Esophagus muscularis mucosa (tissue), 4 donors: ENCODE measurements around the gene KIAA2012. TPM values are rescaled to one million over a fixed set of nuclear protein-coding genes. Genes with fewer than 3 reads are reported as not detected.

Source experiments
- DNase-seq: peaks from one replicate; pipeline ENCODE4 v3.0.0-alpha.2; 2017; ENCODE audit errors: extremely low spot score
- H3K27ac ChIP-seq, 4 donors: fragments of 200-600 bp; sonication (generic); replicated peaks in 1 of 4; 1 replicate in 3 of 4; 2 replicates in 1 of 4; pipeline ENCODE4 v1.5.1; 2016 to 2019; ENCODE audit warnings: mild to moderate bottlenecking in 1 of 4
- H3K27me3 ChIP-seq, 4 donors: fragments of 200-600 bp; sonication (generic); one replicate each; pipeline versions ENCODE4 v1.5.1 to v1.6.0; 2016 to 2019
- H3K36me3 ChIP-seq, 4 donors: fragments of 200-600 bp; sonication (generic); one replicate each; pipeline ENCODE4 v1.5.1; 2016 to 2019
- H3K4me1 ChIP-seq, 4 donors: fragments of 200-600 bp; sonication (generic); one replicate each; pipeline ENCODE4 v1.5.1; 2016 to 2019
- H3K4me3 ChIP-seq, 4 donors: fragments of 200-600 bp; sonication (generic); 1 replicate in 2 of 4; 2 replicates in 2 of 4; pipeline ENCODE4 v1.5.1; 2016 to 2019; ENCODE audit warnings: mild to moderate bottlenecking in 4 of 4, moderate library complexity in 1 of 4
- H3K9me3 ChIP-seq, 4 donors: fragments of 200-600 bp; sonication (generic); 1 replicate in 3 of 4; 2 replicates in 1 of 4; pipeline ENCODE4 v1.5.1; 2016 to 2019
- CTCF ChIP-seq, 3 experiments: fragments of 200-600 bp in 2 of 3; fragments of 450-650 bp in 1 of 3; sonication (generic) in 2 of 3; IDR thresholded peaks; one replicate each; pipeline ENCODE4 v1.5.1; 2017 to 2019; ENCODE audit warnings: antibody characterized with exemption in 3 of 3, mild to moderate bottlenecking in 2 of 3, moderate library complexity in 1 of 3
- EP300 ChIP-seq: sonication (generic); formaldehyde crosslinking; IDR thresholded peaks from one replicate; pipeline ENCODE4 v1.6.1; 2017; ENCODE audit warnings: antibody characterized with exemption
- POLR2A ChIP-seq: fragments of 450-650 bp; IDR thresholded peaks from one replicate; pipeline ENCODE4 v1.6.1; 2017; ENCODE audit warnings: antibody characterized with exemption, moderate library complexity, mild to moderate bottlenecking, low read depth
- POLR2AphosphoS5 ChIP-seq, 2 donors: sonication (generic); formaldehyde crosslinking; IDR thresholded peaks; one replicate each; pipeline ENCODE4 v1.6.1; 2017; ENCODE audit warnings: antibody characterized with exemption in 2 of 2
- WGBS: methylation state at CpG from one replicate; pipeline ENCODE4 v1.1.5; 2018; 5-methylcytosine and 5-hydroxymethylcytosine counted together
- intact Hi-C: fragments of 100-400 bp; cut with DNase I; formaldehyde crosslinking; loops from one replicate; pipeline ENCODE4 v1.15.1; 2023
- total RNA-seq, 4 donors: library from RNA; depleted of rRNA; stranded (reverse); fragments of >200 nt; gene quantifications; one replicate each; pipeline versions ENCODE4 v1.1.0 to v1.2.1, GENCODE V29; 2016

Gene KIAA2012
- total RNA-seq, 4 donors from 2014 or later = 0.45 TPM; not detected in 3

GRCh38 chr2:202064881-202065230, 8.2 kb upstream of the KIAA2012 start:
- WGBS = 87% methylated on average over 3 of the region's 3 CpGs
- Histone ChIP-seq H3K9me3 (no peaks in the 10 kb centered on the region), H3K4me3 (no peak overlapping the region), H3K4me1 (peaks cover 7 to 24% (median 17%) of the 10 kb centered on the region in 4 donors), H3K36me3 (no peaks in the 10 kb centered on the region), H3K27me3 (no peaks in the 10 kb centered on the region), H3K27ac (peak overlapping the region in 1 of 4 donors; percentile 62)
- intact Hi-C loops = no loop called here
- TF ChIP-seq CTCF (IDR thresholded peaks at IDR 0.05) (no peak), POLR2AphosphoS5 (IDR thresholded peaks at IDR 0.05) (no peak), POLR2A (no peak), EP300 (no peak)
- DNase-seq = no peak

- no peak overlapping the region for H3K4me3 ChIP-seq
- no peaks in the 10 kb centered on the region for H3K27me3 ChIP-seq
- no peak for DNase-seq
- no peak for TF ChIP-seq EP300
- TF ChIP-seq POLR2A = no peak
- TF ChIP-seq CTCF (IDR thresholded peaks at IDR 0.05) = no peak
- no peak for TF ChIP-seq POLR2AphosphoS5 (IDR thresholded peaks at IDR 0.05)
- H3K36me3 ChIP-seq = no peaks in the 10 kb centered on the region
- intact Hi-C loops = no loop called here
- no peaks in the 10 kb centered on the region for H3K9me3 ChIP-seq
- 94% methylated on average over 3 of the region's 3 CpGs for WGBS
- H3K27ac ChIP-seq = no peak overlapping the region
- H3K4me1 ChIP-seq = peaks cover 7 to 24% (median 17%) of the 10 kb centered on the region in 4 donors
Measured at GRCh38 chr2:202065876-202066275, 7.2 kb upstream of the KIAA2012 start.

GRCh38 chr2:202066875-202067274, 6.2 kb upstream of the KIAA2012 start:
- DNase-seq = no peak
- Histone ChIP-seq H3K9me3 (no peaks in the 10 kb centered on the region), H3K4me1 (peaks cover 7 to 24% (median 17%) of the 10 kb centered on the region in 4 donors), H3K4me3 (no peak overlapping the region), H3K27ac (no peak overlapping the region), H3K27me3 (no peaks in the 10 kb centered on the region), H3K36me3 (no peaks in the 10 kb centered on the region)
- 59% methylated on average over 2 of the region's 2 CpGs for WGBS
- intact Hi-C loops = no loop called here
- no peak for TF ChIP-seq POLR2AphosphoS5 (IDR thresholded peaks at IDR 0.05)
- no peak for TF ChIP-seq CTCF (IDR thresholded peaks at IDR 0.05)
- no peak for TF ChIP-seq POLR2A
- no peak for TF ChIP-seq EP300

GRCh38 chr2:202067589-202067988, 5.5 kb upstream of the KIAA2012 start:
- Histone ChIP-seq H3K27me3 (no peaks in the 10 kb centered on the region), H3K27ac (no peak overlapping the region), H3K4me1 (peaks cover 7 to 24% (median 17%) of the 10 kb centered on the region in 4 donors), H3K36me3 (no peaks in the 10 kb centered on the region), H3K9me3 (no peaks in the 10 kb centered on the region), H3K4me3 (no peak overlapping the region)
- 93% methylated on average over 1 of the region's 1 CpG for WGBS
- DNase-seq = no peak
- intact Hi-C loops = no loop called here
- TF ChIP-seq POLR2AphosphoS5 (IDR thresholded peaks at IDR 0.05) = no peak
- no peak for TF ChIP-seq POLR2A
- no peak for TF ChIP-seq CTCF (IDR thresholded peaks at IDR 0.05)
- TF ChIP-seq EP300 = no peak
